ENCODE measurements around the gene NR2F1-AS1.

The NR2F1-AS1 gene

GRCh38 chr5:93580927-93581445, at the start of gene NR2F1-AS1:
Gene NR2F1-AS1, minus strand, starts transcription at chr5:93581219.
- peak; percentile 56 for DNase-seq (ENCODE audit: low read depth)

GRCh38 chr5:93626801-93627200, 45.8 kb upstream of the NR2F1-AS1 start:
- peak; percentile 7 for DNase-seq (ENCODE audit: low read depth)

- DNase-seq (ENCODE audit: low read depth): no peak
These were observed 42.1 kb upstream of the NR2F1-AS1 start for GRCh38 chr5:93623153-93623552.

- peak; percentile 91 for DNase-seq (ENCODE audit: low read depth)
These were observed 41.3 kb upstream of the NR2F1-AS1 start for GRCh38 chr5:93622240-93622885.

GRCh38 chr5:93621327-93621798, 40.3 kb upstream of the NR2F1-AS1 start:
- DNase-seq (ENCODE audit: low read depth): peak; percentile 79

- peak; percentile 83 for DNase-seq (ENCODE audit: low read depth)
These were observed 39.7 kb upstream of the NR2F1-AS1 start for GRCh38 chr5:93620487-93621326.

GRCh38 chr5:93616538-93617174, 35.6 kb upstream of the NR2F1-AS1 start:
- peak; percentile 6 for DNase-seq (ENCODE audit: low read depth)

- no peak for DNase-seq (ENCODE audit: low read depth)
These were observed 31.8 kb upstream of the NR2F1-AS1 start for GRCh38 chr5:93612855-93613243.

- DNase-seq (ENCODE audit: low read depth): peak; percentile 43
These were observed 31.2 kb upstream of the NR2F1-AS1 start for GRCh38 chr5:93611976-93612854.

GRCh38 chr5:93611273-93611975, 30.4 kb upstream of the NR2F1-AS1 start:
- DNase-seq (ENCODE audit: low read depth): no peak

GRCh38 chr5:93610581-93611272, 29.7 kb upstream of the NR2F1-AS1 start:
- no peak for DNase-seq (ENCODE audit: low read depth)

GRCh38 chr5:93609762-93610161, 28.7 kb upstream of the NR2F1-AS1 start:
- no peak for DNase-seq (ENCODE audit: low read depth)

GRCh38 chr5:93608855-93609254, 27.8 kb upstream of the NR2F1-AS1 start:
- no peak for DNase-seq (ENCODE audit: low read depth)

GRCh38 chr5:93607367-93608258, 26.6 kb upstream of the NR2F1-AS1 start:
- DNase-seq (ENCODE audit: low read depth): peak; percentile 93

- DNase-seq (ENCODE audit: low read depth): peak; percentile 2
These were observed 25.3 kb upstream of the NR2F1-AS1 start for GRCh38 chr5:93606382-93606752.

GRCh38 chr5:93604644-93605515, 23.9 kb upstream of the NR2F1-AS1 start:
- peak; percentile 7 for DNase-seq (ENCODE audit: low read depth)

- DNase-seq (ENCODE audit: low read depth): peak; percentile 80
These were observed 23.0 kb upstream of the NR2F1-AS1 start for GRCh38 chr5:93603793-93604643.

Measured in iris pigment epithelial cell (primary cell).